ENCODE measurements around the gene CTIF.

DNA sequence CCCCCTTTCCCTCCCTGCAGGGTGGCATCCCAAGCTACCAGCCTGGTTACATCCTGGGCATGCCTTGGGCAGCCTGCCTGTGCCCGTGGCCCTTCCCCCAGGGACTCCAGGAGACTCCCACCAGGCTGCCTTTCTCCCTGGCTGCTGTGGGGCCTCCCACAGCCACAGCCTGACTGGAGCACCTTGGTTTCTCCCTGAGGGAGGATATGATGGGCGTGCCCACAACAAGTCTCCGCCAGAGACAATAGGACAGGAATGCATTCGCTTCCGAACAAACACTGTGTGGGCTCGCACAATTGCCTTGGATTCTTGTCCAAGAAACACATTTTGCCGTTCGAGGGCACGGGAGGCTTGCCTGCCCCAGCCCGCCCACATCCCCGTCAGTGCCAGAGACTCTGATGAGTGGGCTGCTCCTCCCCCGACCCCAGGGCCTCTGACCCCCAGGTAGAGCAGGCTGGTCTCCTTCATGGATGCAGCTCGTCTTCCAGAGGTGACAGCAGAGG lies 309.9 kb downstream of the CTIF start:
- TF ChIP-seq POLR2AphosphoS5 (IDR thresholded peaks at IDR 0.05; ENCODE audit: low read depth, low read length), result no peak
- TF ChIP-seq POLR2A (IDR thresholded peaks at IDR 0.05; ENCODE audit: low read depth, low read length), result no peak
- TF ChIP-seq TAF1 (IDR thresholded peaks at IDR 0.05; ENCODE audit: low read depth, low read length), result no peak

All from GM12891 (cell line).